Vagina (tissue), 2 donors: ENCODE measurements around the gene PPP1R14B.

ENCODE experiments used
- CTCF ChIP-seq, 3 experiments: fragments of 450-650 bp in 2 of 3; fragments of 200-600 bp in 1 of 3; sonication (generic) in 1 of 3; IDR thresholded peaks; one replicate each; pipeline ENCODE4 v1.5.1; 2017 to 2019; ENCODE audit warnings: antibody characterized with exemption in 3 of 3, mild to moderate bottlenecking in 2 of 3, moderate library complexity in 2 of 3
- POLR2A ChIP-seq, 2 donors: fragments of 450-650 bp; IDR thresholded peaks; one replicate each; pipeline ENCODE4 v1.6.1; 2017; ENCODE audit warnings: antibody characterized with exemption in 2 of 2, mild to moderate bottlenecking in 2 of 2, moderate library complexity in 2 of 2
- POLR2AphosphoS5 ChIP-seq, 2 donors: sonication (generic); formaldehyde crosslinking; IDR thresholded peaks; one replicate each; pipeline ENCODE4 v1.9.0; 2017; ENCODE audit warnings: antibody characterized with exemption in 2 of 2, mild to moderate bottlenecking in 2 of 2, low read depth in 1 of 2; ENCODE audit not compliant: insufficient read depth in 1 of 2

DNA sequence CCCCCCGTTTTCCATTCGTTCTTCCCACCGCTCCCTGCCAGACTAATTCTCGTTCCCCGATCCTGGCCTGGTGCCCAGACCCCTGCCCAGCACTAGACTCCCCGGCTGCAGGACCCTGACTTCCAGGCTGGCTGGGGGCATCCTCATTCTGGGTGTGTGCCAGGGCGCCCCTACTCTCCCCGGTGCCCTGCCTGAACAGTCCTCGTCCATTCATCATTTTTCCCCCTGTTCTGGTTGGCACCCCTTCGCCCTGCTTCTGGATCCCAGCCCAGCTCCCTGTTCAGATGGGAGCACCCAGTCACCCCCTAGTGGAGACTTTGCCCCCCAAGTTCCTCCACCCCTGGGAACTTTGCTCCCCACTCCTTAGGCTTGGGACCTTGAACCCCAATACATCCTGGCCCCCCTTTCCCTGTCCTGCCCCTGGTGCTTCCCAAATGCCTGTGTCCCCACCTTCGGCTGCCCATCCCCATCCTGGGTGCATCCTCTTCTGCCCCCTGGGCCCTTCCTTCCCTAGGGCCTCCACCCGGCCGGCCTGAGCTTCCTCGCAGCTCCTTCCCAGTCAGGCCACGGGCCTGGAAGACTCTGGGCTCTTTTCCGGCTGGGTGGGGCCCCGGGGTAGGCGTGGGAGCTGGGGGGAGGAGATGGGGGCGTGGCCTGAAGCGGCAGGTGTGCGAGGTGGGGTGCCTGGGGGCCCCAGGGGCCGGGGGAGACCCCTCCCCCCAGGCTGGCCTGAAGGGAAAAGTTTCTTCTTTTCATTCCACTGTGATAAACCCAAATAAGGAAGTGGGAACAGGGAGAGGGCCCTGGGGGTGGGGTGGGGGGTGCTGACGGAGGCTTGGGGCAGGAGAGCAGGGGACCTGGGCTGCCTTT is 5.5 kb upstream of the PPP1R14B start:
- no peak for TF ChIP-seq CTCF (IDR thresholded peaks at IDR 0.05)
- no peak for TF ChIP-seq POLR2A (IDR thresholded peaks at IDR 0.05)
- TF ChIP-seq POLR2AphosphoS5 (IDR thresholded peaks at IDR 0.05; ENCODE audit: insufficient read depth in 1 of 2, low read depth in 1 of 2), result peak in 1 of 2 donors; percentile 32
